ENCODE data around the gene MYL12B.
A peak's percentile ranks its signal among the peaks of the same experiment; 100 is the strongest.
"Not testable (repeated sequence)": the region's sequence is repeated elsewhere in the genome, so short reads cannot be mapped to it uniquely, and the experiment has no call there.

Gene MYL12B

DNA sequence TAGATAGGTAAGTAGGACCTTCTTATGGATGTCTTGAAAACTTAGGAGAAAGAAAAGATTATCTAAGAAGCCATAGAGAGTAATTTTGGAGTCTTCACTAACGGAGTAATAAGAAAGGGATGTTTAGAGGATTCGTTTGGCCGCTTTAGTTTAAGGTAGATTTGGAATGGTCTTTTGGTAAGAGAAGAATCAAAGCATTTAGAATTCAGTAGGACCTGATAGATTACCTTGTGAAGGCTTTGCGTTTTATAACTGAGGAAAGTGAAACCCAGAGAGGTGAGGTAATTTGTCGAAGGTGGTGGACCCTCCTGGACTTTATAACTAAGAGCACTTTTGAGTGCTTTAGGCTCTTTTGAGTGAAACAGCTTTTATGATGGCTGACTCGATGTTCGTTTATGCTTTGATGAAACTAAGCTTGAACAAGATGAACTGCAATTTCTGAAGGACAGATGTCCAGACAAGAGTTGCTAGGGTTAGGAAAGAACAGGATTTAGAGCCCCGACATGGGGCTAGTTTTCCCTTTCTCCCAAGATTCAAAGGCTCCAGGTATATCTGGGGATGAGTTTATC lies 1.3 kb downstream of the MYL12B start:
- no peak for DNase-seq

- no peak for DNase-seq
Observed at GRCh38 chr18:3264362-3264761, 2.4 kb downstream of the MYL12B start.

DNA sequence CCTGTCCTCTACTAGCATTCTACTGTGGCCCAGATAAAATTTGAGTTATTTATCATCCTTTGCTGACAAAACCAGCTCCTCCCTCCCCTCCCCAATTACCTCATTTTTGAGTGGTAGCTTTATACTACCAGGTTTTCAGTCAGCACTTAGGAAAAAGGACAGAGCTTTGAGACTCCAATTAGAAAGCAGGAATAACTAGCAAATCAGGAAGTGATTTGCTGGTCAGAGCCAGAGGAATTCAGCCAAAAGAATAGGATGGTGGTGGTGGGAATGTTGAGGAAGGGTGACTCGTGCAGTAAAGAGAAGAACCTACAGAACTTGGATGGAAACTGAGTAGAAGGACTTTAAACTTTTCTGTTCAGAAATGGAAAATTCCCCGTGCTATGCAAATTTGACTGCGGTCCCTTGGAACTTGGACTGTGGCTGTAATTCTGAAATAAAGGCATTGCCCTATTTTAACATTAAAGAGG lies 3.7 kb downstream of the MYL12B start:
- no peak for DNase-seq

- DNase-seq: no peak
Observed at GRCh38 chr18:3266062-3266608, 4.2 kb downstream of the MYL12B start.

DNA sequence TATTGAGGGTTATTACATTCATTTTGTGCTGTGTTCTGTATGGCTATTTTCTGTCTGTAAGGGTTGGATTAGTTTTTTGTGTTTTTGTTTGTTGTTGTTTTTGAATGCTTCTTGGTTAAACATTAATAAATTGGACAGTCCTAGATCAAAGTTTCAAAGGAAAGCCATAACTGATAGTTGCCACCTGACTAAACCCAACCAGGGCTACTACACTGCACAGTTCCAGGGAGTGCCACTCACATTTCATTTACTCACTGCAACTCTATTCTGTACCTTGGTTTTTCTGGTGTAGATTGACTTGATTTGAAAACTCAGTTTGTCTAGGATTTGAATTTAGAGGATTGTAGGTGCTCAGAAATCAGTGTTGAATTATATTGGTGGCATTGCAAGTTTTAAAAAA lies 6.4 kb downstream of the MYL12B start:
- DNase-seq: no peak

DNA sequence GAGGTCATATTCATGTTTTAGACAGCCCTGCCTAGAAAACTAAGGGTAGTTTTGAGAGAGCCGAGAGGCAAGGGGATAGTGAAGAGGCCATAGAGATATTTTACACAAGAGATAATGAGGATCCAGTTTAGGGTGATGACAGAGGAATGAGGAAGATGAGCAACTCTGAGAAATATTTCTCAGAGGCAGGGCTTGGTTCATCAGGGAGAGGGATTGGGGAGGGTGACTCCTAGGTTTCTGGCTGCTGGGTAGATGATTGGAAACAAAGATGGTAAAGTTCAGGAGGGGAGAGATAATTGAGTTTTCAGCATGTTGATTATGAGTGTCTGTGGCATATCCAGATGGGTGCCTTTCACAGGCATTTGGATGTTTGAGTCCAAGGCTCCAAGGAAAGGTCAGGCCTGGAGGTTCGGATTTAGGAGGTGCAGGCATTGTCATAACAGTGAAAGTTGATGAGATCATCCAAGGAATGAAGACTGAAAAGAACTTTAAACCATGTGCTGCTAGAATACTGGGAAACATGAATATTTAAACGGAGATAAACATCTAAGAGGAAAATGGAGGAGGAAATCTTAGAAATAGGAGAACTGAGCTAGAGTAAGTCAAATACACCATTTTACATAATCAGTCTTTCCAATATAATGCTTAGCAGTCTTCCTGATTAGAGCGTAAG lies 7.4 kb downstream of the MYL12B start:
- DNase-seq: no peak

GRCh38 chr18:3269914-3270299 lies 8.0 kb downstream of the MYL12B start:
- DNase-seq: no peak

- no peak for DNase-seq
Observed at GRCh38 chr18:3273042-3273441, 11.1 kb downstream of the MYL12B start.

DNA sequence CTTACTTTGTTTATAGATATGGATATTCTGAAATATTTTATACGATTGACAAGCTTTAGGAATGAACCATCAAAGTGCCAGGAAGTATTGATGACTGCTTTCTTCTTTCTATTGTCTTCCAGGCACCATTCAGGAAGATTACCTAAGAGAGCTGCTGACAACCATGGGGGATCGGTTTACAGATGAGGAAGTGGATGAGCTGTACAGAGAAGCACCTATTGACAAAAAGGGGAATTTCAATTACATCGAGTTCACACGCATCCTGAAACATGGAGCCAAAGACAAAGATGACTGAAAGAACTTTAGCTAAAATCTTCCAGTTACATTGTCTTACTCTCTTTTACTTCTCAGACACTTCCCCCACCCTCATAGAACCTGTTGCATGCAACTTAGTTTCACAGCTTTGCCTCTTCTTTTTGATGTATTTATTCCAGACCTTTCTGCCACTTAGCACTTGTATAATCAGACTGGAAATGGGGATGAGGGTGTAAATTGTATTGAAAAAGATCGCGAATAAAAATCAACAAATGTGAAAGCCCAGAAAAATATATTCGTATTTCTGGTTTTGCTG lies 15.8 kb downstream of the MYL12B start:
- DNase-seq: not testable (repeated sequence)

DNA sequence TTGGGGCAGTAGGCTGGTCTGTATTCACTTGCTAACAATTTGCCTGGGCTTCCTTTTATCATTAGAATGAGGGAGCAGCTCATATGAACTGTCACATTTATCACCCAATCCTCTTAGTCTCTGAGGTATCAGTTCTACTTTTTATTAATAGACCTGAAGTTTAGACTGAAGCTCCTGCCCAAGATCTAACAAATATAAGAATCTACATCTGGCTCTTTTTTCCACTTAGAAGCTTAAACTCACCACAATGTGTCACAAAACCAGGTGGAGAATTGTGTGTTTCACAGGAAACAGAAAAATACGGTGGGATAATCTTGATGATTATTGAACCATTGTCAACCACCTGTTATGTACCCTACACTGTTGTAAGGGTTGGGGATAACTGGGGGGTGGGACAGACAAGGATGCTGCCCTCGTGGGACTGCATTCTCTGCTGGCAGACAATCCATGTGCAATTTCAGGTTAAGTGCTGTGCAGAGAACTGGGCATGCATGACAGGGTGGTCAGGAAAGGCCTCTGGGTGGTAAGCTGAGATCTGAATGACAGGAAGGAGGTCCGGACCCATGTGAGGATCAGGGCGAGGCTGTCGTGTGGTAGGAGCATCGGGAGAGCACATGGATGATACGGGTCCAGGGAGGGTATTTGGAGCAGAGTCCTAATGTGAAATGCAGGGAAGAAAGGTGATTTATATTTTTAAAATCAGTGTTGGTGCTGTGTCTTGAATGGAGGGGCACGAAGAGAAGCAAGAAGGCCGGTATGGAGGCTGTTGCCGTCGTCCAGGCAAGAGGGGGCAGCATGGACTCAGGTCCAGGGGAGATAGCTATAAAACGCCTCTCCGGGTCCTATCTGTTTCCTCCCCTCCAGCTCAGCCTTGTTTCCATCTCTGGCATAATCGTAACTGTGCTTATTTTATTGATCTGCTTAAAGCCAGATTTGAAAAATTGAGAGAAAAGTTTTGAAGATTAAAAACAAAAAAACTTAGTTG lies 17.6 kb downstream of the MYL12B start:
- DNase-seq: no peak

- peak; percentile 86 for DNase-seq
Observed at GRCh38 chr18:3281456-3282400, 19.8 kb downstream of the MYL12B start.

- DNase-seq: no peak
Observed at GRCh38 chr18:3283253-3283863, 21.4 kb downstream of the MYL12B start.

DNA sequence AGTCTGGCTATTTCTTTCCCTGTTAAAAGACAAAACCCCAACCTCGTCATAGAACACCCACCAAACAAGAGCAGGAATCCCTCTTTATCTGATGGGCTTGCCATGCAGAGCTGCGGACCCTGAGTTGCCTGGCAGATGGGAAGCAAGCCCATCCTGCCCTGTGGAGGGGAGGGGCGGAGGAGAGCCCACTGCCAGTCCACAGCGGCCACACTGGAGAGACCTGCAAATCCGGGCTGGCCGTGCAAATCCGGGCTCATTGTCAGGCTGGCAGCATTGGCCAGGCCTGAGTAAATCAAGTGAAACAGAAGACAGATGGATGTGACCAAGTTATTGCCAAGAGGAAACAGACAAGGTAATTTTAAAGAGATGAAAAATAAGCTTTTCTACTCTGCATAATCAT lies 22.0 kb downstream of the MYL12B start:
- no peak for DNase-seq

GRCh38 chr18:3284501-3284900 lies 22.6 kb downstream of the MYL12B start:
- no peak for DNase-seq

DNA sequence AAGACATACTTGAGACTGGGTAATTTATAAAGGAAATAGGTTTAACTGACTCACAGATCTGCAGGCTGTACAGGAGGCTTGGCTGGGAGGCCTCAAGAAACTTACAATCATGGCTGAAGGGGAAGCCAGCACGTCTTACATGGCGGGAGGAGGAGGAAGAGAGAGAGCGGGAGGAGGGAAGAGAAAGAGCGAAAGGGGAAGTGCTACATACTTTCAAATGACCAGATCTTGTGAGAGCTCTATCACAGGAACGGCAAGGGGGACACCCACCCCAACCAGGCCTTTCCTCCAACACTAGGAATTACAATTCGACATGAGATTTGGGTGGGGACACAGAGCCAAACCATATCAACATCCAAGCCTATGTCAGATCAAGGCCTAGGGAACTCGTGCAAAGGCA lies 24.2 kb downstream of the MYL12B start:
- DNase-seq: no peak

DNA sequence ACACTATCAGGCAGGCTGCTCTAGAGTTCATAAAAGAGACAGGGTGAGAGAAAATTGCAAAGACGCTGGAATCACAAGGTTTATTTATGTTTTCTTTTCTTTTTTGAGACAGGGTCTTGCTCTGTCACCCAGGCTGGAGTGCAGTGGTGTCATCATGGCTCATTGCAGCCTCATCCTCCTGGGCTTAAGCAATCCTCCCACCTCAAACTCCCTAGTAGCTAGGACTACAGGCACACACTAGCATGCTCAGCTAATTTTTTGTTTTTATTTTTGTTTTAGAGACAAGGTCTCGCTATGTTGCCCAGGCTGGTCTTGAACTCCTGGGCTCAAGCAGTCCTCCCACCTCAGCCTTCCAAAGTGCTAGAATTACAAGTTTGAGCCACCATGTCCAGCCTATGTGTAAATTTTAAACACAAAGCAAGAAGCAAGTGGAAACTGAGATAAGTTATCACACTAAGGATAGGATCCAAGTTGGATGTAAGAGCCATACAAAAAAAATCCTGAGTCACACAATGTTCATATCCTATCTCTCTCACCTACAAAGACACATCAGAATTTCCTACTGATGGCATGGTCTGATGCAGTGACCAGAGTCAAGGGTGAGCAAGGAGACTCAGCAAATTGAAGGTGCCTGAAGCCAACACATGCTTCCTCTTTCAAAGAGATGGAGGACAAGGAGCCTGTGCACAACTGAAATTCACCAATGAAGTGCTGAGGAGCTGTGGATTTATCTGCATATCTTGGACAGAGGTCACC lies 31.4 kb downstream of the MYL12B start:
- DNase-seq: no peak

DNA sequence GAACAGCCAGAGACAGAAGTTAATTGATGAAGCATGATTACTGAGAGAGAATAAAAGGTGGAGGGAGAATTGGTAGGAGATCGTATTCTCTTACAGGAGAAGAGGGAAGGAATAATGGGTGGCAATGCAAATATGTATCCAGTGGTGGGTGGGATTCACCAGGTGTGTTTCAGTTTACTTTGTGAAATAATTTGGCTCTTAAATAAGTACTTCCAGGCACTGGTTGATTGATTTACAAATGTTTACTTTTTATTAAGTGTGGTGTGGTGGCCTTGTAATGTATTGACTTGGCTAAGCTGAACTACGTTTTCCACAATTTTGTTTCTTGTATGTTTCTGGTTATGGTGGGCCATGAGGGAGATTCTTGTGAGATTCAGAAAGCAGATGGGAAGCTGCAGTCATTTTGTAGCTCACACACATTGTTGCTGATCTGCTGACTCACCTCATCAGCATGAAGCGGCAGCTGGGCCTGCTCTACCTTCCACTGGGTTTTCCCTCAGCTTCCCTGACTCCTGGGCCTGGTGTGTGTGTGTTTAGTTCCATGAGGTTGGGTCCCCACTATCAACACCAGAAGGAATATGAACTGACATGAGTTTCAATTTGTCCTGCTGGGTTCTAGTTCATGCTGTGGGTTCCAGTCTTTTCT lies 32.6 kb downstream of the MYL12B start:
- no peak for DNase-seq

DNA sequence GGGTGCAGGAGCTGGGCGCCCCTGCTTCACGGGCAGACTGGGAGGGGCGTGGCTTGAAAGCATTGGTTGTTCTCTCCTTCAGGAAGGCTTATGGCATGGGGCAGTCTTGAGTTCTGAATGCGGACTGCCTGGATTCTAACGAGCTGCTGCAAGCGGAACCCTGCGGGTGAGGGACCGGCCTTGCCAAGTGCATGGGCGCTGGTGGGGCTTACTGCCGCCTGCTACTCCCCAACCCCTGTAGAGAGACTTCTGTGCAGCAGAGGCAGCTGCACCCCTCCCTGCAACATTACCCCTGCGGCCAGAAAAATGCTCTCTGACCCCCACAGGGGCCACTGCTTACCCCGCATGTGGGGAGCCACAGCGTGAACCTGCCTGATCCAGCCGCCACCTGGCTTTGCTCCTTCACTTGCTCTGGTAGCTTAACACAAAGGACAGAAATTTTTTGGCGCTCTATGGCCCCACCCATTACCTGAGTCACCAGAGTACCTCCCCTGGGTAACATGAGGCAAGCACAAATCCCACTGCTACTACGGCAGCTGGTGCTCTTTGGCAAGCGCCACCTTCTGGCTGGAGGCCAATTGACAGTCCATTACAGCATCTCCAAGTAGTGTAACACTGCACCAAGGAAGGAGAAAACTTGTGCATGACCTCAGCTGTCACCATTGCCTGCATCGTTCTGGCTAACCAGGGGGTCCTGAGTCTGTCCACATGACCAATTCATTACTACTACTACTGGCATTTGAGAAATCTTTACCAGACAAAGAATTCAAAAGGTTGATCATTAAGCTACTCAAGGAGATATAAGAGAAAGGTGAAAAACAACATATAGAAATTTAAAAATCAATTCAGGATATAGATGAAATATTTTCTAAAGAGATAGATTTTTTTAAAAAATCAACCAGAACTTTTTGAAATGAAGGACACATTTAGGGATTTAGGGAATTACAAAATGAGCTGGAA lies 35.4 kb downstream of the MYL12B start:
- DNase-seq: peak; percentile 88

- no peak for DNase-seq
Observed at GRCh38 chr18:3304832-3305231, 42.9 kb downstream of the MYL12B start.
